UCSD-AML1 (cell line): Measurements from ENCODE around the gene FBXW11.
A peak's percentile ranks its signal among the peaks of the same experiment; 100 is the strongest.

Source experiments
- DNase-seq: peaks from one replicate; lab custom pipeline; 2025; ENCODE audit not compliant: unreplicated experiment; lab: John Stamatoyannopoulos, UW

The FBXW11 gene

GRCh38 chr5:172006321-172007174 lies at the start of gene FBXW11:
FBXW11 (minus strand) TSS chr5:172006638; CDS start chr5:172006502, 136 bp downstream.
- DNase-seq: peak; percentile 94

- DNase-seq: no peak
These were observed 49.6 kb upstream of the FBXW11 start for GRCh38 chr5:172055996-172056395.

GRCh38 chr5:172055421-172055820 lies 49.0 kb upstream of the FBXW11 start:
- DNase-seq: no peak

DNA sequence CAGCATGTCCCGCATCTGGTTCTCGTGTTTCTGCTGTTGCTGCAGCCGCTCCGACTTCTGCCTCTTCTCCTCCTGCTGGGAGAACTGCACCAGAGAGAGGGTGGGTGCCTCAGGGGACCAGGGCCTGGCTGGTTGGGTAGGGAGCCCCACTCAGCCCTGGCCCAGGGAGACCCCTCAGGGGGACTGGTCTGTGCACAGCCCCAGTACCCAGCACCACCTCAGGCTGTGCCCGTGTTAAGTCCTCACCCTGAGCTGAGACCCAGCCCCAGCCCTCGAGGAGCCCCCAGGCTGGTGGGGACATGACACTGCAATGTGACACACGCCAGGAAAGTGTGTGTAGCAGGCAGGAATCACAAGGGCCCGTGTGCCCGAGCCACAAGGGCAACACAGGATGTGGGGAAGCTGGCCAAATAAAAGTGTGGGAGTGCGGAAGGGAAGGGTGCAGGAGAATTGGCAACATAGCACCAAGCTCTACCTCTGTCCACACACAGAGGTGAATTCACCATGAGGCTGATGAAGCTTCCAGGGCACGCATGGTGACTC lies 48.2 kb upstream of the FBXW11 start:
- no peak for DNase-seq

DNA sequence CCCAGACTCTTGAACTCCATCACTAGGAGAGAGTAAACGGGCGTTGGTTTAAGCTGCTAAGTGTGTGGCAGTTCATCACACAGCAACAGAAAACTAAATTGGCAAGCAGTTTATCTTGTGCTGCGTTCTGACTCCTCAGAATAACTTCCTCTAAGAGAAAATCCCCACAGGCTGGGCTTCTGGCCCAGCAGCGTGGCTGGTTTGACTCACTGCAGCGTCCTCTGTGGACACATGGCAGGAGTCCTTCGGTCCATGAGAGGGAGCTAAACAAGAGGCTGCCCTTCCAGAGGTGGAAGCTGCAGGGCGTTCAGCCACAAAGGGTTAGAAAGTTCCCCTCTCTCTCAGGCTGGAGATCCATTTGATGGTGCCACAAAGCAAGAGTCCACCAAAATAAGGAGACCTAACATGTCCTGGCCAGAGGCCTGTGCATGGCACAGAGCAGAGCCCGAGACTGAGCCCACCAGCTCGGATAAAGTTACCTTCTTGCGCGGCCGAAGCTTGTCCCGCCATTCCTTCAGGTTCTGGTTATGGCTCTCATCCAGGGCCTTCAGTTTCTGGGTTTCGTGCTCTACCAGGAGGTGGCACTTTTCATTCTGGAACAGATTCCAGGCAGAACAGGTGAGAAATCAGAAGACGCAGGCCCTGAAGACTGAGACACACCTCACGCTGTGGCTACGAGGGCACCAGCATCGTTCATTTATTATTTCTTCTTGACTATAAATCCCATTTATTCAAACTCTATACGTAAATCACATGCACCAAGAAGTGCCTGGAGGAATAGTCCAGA lies 46.2 kb upstream of the FBXW11 start:
- DNase-seq: no peak

DNA sequence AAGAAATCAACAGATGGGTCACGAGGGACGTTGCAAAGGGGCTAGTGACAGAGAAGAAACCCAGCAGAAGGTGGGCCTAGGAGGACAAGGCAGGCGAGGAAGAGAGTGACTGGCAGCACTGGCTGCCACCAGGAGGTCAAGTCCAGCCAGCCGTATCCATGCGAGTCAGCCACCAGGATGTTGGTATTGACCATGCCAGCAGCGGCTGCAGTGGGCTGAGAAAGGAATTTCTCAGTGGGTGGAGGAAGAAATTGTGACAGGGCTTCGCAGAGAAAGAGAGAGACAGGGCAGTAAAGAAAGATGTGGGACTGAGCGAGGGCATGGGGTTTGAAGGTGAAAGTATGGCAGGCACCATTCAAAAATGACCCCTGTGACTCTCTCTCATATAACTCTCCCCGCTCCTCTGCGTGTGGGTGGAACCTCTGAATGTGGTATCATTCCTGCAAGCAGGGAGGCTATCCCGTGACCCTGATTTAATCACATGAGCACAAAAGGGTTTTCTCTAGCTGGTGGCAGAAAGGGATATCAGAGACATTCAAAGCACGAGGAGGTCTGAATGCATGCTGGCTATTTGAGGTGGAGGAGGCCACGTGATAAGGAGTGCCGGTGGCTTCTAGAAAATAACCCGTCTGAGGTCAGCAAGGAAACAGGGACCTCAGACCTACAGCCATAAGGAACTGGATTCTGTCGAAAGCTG lies 45.4 kb upstream of the FBXW11 start:
- no peak for DNase-seq

DNA sequence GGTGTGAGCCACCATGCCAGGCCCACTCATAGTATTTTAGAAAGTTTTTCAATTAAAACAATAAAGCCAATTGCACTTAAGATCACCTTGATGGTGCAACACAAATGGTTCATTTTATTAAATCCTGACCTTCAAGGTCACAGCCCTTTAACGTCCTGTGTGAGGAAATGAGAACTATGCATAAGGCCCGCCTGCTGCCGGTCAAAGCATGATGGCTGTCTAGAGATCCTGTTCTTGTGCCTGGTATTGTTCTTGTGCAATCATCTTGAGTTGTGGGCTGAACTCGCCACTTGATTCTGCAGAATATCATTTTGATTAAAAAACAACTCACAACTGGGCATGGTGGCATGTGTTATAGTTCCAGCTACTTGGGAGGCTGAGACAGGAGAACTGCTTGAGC lies 43.6 kb upstream of the FBXW11 start:
- DNase-seq: no peak

- no peak for DNase-seq
These were observed 42.9 kb upstream of the FBXW11 start for GRCh38 chr5:172049226-172049796.

GRCh38 chr5:172048539-172049101 lies 42.2 kb upstream of the FBXW11 start:
- no peak for DNase-seq

- no peak for DNase-seq
These were observed 41.7 kb upstream of the FBXW11 start for GRCh38 chr5:172048170-172048422.

GRCh38 chr5:172046593-172046992 lies 40.2 kb upstream of the FBXW11 start:
- no peak for DNase-seq

- DNase-seq: no peak
These were observed 38.8 kb upstream of the FBXW11 start for GRCh38 chr5:172045315-172045632.

GRCh38 chr5:172044631-172045314 lies 38.3 kb upstream of the FBXW11 start:
- DNase-seq: no peak

DNA sequence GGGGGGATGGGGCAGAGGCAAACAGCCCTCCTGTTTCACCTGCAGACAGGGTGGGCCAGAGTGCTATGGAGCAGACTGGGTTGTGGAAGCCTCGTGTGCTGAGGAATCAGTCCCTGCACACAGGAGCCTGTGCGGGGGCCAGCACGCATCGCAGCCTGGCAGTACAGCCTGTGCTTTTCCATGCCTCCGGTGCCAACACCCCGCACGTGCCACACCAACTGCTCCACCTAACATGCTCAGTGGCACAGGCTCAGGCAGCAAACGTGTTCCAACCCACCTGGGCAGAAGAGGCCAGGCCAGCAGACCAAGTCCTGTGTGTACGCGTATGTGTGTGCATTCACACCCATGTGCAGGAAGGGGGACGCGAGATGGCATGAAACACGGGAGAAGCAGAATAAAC lies 37.4 kb upstream of the FBXW11 start:
- DNase-seq: no peak

DNA sequence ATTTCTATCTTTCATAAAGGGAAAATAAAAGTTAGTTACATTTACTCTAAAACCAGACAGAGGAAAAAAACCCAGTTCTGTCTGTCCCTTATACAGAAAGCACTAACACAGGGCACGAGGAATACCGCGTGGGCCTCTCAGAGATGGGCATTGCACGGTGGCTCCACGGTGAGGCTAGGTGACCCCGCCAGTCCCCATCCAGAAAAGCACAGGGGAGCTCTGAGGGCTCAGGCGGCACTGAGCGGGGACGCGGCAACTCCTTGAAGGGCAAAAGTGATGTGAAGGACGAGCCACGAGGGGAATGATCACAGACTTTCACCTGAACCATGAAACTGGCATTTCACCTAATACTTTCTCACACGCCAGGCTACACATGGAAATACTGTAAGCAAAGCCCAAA lies 35.7 kb upstream of the FBXW11 start:
- DNase-seq: no peak

- no peak for DNase-seq
These were observed 31.7 kb upstream of the FBXW11 start for GRCh38 chr5:172038167-172038566.

DNA sequence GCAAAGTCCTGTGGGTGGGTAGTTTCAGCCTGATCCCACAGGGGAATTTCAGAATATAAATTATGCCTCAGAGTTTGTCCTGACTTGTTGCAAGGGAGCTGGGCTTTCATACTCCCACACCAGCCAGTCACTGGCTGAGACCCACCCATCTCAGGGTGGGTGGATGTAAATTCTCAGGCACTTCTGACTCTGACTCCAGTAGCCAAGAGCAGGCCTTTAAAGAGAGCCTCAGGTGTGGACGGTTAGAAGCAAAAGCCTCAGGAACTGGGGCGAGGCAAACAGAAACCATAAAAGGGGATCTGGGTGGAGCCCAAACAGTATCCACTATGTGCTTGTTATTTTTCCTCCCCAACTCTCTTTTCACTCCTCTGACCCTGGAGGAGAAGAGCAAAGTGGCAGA lies 28.6 kb upstream of the FBXW11 start:
- DNase-seq: no peak

DNA sequence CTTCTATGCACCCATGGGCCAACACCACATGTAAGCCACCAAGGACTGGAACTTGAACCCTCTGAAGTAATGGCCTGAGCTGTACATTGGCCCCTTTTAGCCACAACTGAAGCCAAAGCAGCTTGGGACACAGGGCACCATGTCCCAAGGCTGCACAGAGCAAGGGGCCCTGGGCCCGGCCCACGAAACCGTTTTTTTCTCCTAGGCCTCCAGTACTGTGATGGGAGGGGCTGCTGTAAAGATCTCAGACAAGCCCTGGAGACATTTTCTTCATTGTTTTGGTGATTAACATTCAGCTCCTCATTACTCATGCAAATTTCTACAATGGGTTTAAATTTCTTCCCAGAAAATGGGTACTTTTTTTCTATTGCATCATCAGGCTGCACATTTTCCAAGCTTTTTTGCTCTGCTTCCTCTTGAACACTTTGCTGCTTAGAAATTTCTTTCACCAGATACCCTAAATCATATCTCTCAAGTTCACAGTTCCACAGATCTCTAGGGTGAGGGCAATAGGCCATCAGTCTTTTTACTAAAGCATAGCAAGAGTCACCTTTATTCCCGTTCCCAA lies 25.5 kb upstream of the FBXW11 start:
- DNase-seq: no peak

GRCh38 chr5:172029876-172030275 lies 23.4 kb upstream of the FBXW11 start:
- DNase-seq: no peak

DNA sequence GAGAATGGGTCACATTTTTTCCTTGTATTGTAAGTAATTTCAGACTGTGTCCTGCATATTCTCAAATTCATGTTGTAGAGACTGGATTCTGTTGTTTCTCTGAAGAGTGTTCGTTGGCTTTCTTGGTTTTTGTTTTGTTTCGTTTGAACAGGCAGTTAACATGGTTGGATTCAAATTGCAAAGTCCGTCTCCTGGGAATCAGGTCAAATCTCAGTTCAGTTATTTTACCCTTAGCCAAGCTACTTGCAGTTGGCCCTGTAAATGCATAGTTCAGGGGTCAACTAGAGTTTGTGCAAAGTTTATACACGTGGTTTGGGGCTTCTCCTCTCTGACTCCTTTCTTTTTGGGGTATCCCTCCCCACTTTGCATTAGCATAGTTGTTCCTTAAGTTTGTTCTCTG lies 21.7 kb upstream of the FBXW11 start:
- no peak for DNase-seq
